OCI-M1 (cell line): ENCODE measurements around the gene KRT32.
"Not testable (repeated sequence)": the region's sequence is repeated elsewhere in the genome, so short reads cannot be mapped to it uniquely, and the experiment has no call there.

Source experiments
- DNase-seq: peaks from one replicate; lab custom pipeline; 2025; lab: John Stamatoyannopoulos, UW

Gene KRT32

GRCh38 chr17:41464173-41464572, 3.0 kb downstream of the KRT32 start:
- DNase-seq = no peak

DNA sequence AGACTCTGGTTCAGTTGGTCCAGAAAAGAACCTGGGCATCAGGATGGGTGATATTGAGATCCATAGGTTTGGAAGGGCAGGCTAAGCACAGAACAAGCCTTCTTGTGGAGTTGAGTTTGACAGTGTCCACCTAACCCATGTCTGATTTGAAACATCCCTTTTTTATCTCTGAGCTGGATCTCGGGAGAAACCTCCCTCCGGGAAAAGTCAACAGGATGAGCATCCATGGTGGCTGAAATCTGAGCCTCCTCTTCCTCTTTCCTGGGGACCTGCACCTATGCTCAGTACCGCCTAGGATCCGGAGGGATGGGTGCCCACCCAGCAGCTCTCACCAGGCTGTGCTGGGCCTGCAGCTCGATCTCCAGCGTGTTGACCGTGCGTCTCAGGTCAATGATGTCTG, 3.4 kb downstream of the KRT32 start:
- no peak for DNase-seq

- no peak for DNase-seq
These were observed 4.5 kb downstream of the KRT32 start for GRCh38 chr17:41462705-41463104.

- no peak for DNase-seq
These were observed 9.5 kb downstream of the KRT32 start for GRCh38 chr17:41457676-41458075.

- no peak for DNase-seq
These were observed 11.0 kb downstream of the KRT32 start for GRCh38 chr17:41456204-41456603.

DNA sequence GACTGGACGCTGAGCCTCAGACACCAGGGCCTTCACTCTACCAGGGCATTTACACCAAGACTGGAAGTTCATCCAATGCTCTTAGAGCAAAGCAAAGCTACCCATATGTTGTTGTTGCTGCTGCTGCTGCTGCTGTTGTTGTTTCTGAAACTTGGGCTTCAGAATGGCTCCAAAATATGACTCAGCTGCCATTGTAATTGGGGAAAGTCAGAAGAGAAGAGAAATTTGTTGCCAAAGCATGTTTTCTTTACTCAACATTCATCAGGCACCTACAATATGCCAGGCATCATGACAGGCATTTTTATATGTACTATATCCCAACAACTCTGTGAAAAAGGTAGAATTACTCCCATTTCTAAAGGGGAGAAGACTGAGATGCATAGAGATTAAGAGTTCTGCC, 11.9 kb downstream of the KRT32 start:
- no peak for DNase-seq

DNA sequence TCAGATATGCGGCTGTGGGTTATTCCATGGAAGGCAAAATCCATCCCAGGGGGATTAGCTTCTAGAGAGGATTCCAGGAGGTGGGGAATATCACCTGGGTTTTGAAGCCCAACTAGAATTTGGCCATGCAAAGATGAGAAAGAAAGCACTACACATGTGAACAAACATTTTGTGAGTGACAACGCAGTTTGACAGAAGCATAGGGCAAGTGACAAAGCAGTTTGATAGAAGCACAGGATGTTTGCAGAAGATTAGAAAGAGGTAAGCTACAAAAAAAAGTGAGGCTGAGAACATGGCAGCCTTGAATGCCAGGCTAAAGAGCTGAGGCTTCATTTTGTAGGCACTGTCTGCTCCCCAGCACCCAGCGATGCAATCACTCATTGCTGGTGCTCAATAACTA, 14.1 kb downstream of the KRT32 start:
- DNase-seq = no peak

GRCh38 chr17:41452281-41452680, 14.9 kb downstream of the KRT32 start:
- peak; percentile 11 for DNase-seq

DNA sequence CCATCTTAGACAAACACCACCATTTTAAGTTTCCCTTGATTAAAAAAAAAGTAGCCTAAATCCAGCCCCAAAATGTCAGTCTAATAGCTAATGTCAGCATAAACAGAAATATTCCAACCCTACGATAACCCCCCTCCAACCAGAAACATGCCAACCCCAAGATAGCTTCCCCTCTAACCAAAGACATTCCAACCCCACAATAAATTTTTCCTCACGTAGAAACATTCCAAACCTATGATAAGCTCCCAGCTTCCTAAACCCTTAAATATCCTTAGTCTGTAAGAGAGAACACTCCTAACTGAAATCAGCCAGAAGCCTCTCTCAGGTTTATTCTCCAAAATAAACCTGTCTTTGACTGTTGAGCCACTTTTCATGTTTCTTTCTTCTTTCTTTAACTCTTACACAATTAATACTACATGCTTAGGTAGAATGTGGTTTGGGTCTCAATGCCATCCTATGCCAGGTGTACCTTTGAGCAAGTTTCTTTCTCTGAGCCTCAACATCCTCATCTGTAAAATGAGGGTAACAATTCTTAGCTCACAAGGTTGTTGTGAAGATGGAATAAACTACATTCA, 15.9 kb downstream of the KRT32 start:
- no peak for DNase-seq

GRCh38 chr17:41449008-41449407, 18.2 kb downstream of the KRT32 start:
- DNase-seq = no peak

DNA sequence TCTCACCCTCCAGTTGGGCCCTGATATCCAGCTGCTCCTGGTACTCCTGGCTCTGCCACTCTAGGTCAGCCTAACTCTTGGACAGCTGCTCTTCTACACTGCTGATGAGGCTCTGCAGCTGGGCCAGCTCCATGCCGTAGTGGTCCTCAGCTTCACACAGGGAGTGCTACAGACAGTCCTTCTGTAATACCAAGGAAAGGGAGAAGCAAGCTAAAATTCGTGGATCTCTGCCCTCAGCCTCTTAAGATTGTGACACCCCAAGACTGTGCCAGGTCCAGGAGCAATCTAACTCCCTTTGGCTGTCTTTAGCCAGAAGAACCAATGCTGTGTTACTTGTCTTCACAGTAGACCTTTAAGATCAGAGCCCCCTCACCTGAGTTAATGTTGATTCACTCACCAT, 18.7 kb downstream of the KRT32 start:
- no peak for DNase-seq

DNA sequence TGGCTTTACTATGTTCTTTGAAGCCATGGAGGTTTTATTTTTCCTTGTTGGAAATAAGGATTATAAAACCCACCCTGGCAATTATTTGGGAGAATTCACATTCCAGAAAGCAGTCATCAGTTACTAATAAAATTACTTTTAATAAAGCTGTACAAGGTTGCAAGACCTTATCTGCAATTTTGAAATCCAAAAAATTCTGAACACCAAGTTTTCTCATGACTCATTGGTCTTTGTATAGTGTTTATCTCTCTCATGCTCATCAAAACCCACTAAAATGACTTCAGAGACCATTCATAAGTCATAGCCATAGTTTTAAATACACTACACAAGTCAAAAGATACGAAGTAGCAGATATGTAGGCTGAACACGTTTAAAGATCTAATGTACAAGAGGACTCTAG, 20.4 kb downstream of the KRT32 start:
- DNase-seq = no peak

DNA sequence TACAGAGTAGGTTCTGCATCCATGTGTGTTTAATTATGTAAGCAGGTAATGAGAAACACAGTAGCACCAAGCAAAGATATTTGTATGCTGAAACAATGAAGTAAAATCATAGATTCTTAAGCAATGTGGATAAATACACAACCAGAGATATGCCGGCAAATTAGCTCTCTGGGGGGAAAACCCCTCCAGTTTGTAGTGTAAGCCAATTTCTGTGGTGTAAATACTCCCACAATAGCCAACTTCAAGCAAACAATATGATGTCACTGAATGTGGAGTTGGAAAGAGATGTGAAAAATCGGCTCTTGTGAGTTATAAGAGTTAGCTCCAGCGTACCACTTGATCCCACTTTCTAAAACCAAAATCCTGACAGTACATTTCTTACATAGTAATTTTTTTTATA, 22.5 kb downstream of the KRT32 start:
- no peak for DNase-seq

GRCh38 chr17:41444186-41444585, 23.0 kb downstream of the KRT32 start:
- DNase-seq = no peak

DNA sequence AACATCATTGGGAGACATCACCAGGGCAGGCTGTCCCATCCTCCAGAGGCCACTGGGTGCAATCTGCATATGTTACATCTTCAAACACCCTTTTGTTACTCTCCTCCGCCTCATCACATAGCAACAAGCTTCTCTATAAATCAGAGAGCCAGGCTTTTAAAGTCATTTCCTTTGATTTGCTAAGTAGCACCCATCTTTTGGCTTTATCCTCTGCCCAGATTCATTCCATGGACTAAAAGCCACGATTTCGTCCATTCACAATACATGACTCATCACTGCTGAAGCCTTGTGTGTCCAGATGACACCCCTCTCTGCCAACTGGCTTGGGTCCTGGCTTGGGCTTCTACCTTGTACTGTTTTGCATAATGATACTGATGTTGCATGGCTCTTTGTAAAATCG, 24.4 kb downstream of the KRT32 start:
- no peak for DNase-seq

DNA sequence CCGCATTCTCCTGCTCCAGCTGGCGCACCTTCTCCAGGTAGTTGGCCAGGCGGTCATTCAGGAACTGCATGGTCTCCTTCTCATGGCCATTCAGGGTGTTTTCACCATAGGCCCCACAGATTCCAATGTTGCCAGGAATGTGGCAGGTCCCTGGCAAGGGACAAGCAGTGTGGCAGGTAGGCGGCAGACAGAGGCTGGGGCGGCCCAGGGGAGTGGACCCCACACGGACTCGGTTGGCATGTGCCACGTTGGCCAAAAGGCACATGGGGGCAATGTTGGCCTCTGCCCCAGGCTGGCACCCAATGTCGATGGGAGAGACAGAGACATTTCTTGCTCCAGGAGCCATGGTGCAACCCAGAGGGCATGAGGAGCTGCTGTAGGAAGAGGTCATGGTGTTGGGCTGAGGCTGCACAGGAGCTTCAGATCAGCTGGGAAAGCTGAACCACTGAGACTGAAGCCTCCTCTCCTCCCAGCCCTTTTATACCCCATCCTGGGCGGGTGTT, 26.6 kb downstream of the KRT32 start, which contains the start of gene KRT38:
KRT38 (minus strand) TSS at position 453 of the 503 bp plus-strand sequence; CDS start at position 391, 62 bp downstream.
- DNase-seq = no peak

DNA sequence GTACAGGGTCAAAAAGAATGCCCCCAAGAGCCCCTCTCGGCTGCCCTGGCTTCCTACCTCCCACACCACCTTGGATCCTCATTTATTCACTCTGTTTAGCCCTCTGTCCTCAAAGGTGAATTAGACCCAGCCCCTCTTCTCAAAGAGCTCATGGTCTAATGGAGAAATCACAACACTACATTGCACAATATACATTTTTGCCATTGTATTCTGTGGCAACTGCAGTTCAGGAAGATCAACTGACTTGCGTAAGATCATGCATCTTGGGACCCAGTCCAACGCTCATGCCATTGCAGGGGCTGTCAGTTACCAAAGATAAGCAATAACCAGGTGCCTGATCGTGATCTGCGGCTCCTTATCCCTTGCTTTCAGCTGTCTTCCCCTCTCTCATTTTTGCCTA, 27.8 kb downstream of the KRT32 start:
- no peak for DNase-seq

DNA sequence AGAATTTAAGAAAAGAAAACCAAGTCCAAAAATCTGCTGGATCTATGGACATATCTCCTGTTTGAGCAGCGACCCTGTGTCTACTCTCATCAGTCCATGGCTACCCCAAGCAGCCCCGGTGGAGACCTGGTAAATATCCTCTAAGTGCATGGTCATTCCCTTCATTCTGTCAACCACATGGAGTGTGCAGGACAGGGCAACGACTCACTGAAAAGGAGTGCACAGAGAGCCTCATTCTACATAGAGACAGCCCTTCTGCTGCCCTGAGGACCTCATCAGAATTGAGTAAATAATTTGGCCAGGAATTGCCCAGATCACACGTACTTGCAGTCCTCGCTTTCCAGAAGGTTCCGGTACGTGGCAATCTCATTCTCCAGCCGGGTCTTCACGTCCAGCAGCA, 29.4 kb downstream of the KRT32 start:
- DNase-seq = no peak

GRCh38 chr17:41437254-41437653, 29.9 kb downstream of the KRT32 start:
- DNase-seq = no peak

GRCh38 chr17:41434415-41434814, 32.8 kb downstream of the KRT32 start:
- DNase-seq = no peak

- DNase-seq = no peak
These were observed 33.2 kb downstream of the KRT32 start for GRCh38 chr17:41434005-41434404.

DNA sequence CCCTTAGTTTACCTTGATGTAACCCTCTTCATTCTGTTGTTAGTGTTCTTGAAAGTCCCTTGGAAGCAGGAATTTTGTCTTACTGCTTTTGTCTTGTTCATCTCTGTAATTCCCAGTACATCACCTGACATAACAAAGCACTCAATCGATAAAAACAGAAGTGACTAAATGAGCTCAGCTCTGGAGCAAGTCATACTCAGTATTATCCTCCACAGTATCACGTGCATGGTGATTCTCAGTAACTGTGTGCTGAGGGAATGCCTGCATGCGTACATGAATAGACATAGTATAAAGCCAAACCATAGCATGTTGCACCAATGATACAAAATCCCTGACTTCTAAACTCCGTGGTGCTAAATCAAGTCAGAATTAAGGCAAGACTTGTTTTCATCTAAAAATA, 33.6 kb downstream of the KRT32 start:
- DNase-seq = no peak

DNA sequence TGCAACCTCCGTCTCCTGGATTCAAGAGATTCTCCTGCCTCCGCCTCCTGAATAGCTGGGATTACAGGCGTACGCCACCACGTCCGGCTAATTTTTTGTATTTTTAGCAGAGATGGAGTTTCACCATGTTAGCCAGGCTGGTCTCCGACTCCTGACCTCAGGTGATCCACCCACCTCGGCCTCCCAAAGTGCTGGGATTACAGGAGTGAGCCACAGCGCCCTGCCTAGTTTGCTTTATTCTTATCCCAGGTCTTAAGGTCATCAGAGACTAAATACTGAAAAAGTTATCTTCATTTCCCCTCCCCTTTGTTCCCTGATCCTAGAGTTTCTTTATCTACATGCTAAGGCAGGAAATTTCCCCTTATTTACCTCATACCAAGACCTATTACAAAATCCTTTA, 36.8 kb downstream of the KRT32 start:
- DNase-seq = not testable (repeated sequence)

DNA sequence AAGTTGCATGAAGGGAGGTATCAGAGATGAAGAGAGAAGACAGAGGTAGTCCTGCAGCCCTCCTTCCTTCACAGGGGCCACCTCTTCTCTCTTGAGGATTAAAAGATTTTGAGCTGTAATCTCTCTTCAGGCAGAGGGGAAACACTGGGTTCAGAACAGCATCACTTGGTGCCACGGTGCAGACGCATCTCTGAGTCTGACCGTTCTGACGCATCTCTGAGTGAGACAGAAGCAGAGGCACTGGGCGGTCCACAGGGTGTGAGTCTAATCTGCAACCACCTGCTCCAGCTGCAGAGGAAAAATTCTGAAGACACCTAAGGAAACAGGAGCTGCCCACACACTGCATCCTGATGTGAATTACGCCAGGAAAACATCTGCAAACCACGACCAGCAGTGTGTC, 37.5 kb downstream of the KRT32 start:
- no peak for DNase-seq
